Esophagus mucosa (tissue), 1 donor: ENCODE results near the gene ALDH7A1. TPM values are rescaled to one million over a fixed set of nuclear protein-coding genes. Genes with fewer than 3 reads are reported as not detected.
A peak's percentile ranks its signal among the peaks of the same experiment; 100 is the strongest.

Experiments
- ATAC-seq: fragments of 200-7000 bp; cut with Tn5 transposase; one replicate; pipeline ENCODE4 v1.9.1; 2020
- total RNA-seq: library from RNA; stranded (reverse); gene quantifications from one replicate; pipeline ENCODE4 v1.2.4, GENCODE V29; 2023
- donor health status: DM: yes; HTN: yes; CAD: no.

The ALDH7A1 gene
- total RNA-seq, 1 donor from 2014 or later: 118 TPM

- ATAC-seq: no peak
Observed at GRCh38 chr5:126506079-126506478, 88.9 kb downstream of the ALDH7A1 start.

- ATAC-seq: peak; percentile 69
Observed at GRCh38 chr5:126503602-126504104, 91.4 kb downstream of the ALDH7A1 start.

DNA sequence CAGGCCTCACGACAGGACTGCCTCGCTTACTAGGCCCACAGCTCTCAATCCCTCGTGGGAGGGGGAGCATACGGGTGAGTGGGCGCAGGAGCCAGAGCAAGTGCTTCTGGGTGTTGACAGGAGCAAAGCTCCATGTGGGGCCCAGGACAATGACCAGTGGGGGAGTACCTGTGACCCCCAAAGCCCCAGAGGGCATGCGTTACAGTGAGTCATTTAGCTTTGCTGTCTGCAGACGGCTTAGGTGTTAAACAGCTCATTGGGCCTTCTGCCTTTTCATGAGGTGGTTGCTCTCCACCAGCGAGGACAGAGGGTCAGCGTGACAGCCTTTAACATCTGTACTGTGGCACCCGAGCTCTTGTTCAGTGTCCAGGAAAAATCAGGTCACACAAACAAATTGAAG is 93.6 kb downstream of the ALDH7A1 start:
- ATAC-seq: no peak

- no peak for ATAC-seq
Observed at GRCh38 chr5:126499853-126500342, 95.1 kb downstream of the ALDH7A1 start.

DNA sequence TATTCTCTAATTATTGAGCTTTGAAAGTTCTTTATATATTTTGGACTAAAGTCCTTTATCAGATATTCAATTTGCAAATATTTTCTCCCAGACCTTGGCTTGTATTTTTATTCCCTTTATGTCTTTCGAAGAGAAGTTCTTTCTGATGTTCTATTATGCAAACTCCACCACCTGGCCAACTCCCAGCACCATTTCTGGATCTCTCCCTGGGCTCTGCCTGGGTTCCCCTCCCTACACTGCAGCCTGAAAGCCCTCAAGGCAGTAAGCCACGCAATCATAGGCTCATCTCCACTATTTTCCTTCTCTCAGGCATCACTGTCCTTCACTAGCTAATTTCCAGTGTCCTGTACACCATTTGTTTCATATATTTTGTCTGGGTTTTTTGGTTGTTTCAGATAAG is 95.7 kb downstream of the ALDH7A1 start:
- no peak for ATAC-seq

GRCh38 chr5:126497506-126497905 is 97.5 kb downstream of the ALDH7A1 start:
- no peak for ATAC-seq

GRCh38 chr5:126494393-126494792 is 100.6 kb downstream of the ALDH7A1 start:
- no peak for ATAC-seq

- ATAC-seq: no peak
Observed at GRCh38 chr5:126492939-126493338, 102.1 kb downstream of the ALDH7A1 start.

- ATAC-seq: no peak
Observed at GRCh38 chr5:126490167-126490940, 104.7 kb downstream of the ALDH7A1 start.

- no peak for ATAC-seq
Observed at GRCh38 chr5:126488443-126489065, 106.5 kb downstream of the ALDH7A1 start.

- no peak for ATAC-seq
Observed at GRCh38 chr5:126487596-126487995, 107.4 kb downstream of the ALDH7A1 start.

GRCh38 chr5:126486332-126486731 is 108.7 kb downstream of the ALDH7A1 start:
- ATAC-seq: no peak

- no peak for ATAC-seq
Observed at GRCh38 chr5:126484253-126484652, 110.8 kb downstream of the ALDH7A1 start.

DNA sequence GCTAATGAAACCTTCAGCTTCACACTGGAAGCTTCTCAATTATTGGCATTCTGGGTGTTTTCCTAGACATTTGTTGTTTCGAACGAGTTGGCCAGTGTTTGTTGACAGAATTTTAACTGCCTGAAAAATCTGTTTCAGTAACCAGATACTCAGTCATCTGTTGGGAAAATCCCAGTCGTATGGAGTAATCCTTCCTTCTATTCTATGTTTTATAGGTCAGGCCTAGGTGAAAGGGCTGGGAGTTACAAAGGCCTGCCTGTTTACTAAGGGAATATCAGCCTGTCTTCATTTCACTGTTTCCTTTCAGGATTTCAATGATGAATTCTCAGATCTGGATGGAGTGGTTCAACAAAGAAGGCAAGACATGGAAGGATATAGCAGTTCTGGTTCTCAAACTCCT is 111.9 kb downstream of the ALDH7A1 start:
- ATAC-seq: no peak

- ATAC-seq: no peak
Observed at GRCh38 chr5:126482591-126482990, 112.4 kb downstream of the ALDH7A1 start.

GRCh38 chr5:126481243-126481642 is 113.8 kb downstream of the ALDH7A1 start:
- ATAC-seq: no peak

Other genes starting within 250 kb of the ALDH7A1 start
- gene GRAMD2B, start 171.8 kb downstream of the ALDH7A1 start, total RNA-seq: 8.5 TPM
- gene PHAX, start 5.7 kb upstream of the ALDH7A1 start, total RNA-seq: 19.8 TPM
- 34.1 TPM for gene LMNB1, start 181.9 kb upstream of the ALDH7A1 start, total RNA-seq